H1 (cell line): ENCODE data around the gene DAAM1. TPM values are rescaled to one million over a fixed set of nuclear protein-coding genes. Genes with fewer than 3 reads are reported as not detected.

Source experiments
- CTCF ChIA-PET: fragments of 300-600 bp; sonication (Branson Sonifier 250); formaldehyde crosslinking; loops from one replicate; lab custom pipeline; 2021; ENCODE audit not compliant: partially characterized antibody; lab: Charles Lee
- POLR2A ChIA-PET: fragments of 300-600 bp; sonication (Branson Sonifier 250); formaldehyde crosslinking; loops from one replicate; lab custom pipeline; 2021; ENCODE audit warnings: inconsistent platforms; ENCODE audit not compliant: partially characterized antibody; lab: Charles Lee
- DNase-seq, 2 experiments: peaks; one replicate each; pipeline versions ENCODE4 v3.0.0 to v3.0.0-alpha.2; 2010 to 2022; ENCODE audit warnings: low spot score in 2 of 2, low read depth in 1 of 2, mixed read lengths in 1 of 2
- FAIRE-seq: peaks from 2 replicates; lab custom pipeline; 2011; peaks lifted over from hg19 to GRCh38; lab: Jason Lieb, UNC
- H2AFZ ChIP-seq: 2 replicates; pipeline ENCODE4 v1.8.1; 2012; ENCODE audit warnings: low read length, inconsistent platforms
- H2AK5ac ChIP-seq: 2 replicates; pipeline ENCODE4 v1.6.1; 2013; ENCODE audit warnings: low read depth, low read length
- H2BK120ac ChIP-seq: replicated peaks from 2 replicates; pipeline ENCODE3; 2013; ENCODE audit warnings: low read depth, low read length, inconsistent platforms
- H2BK12ac ChIP-seq: 2 replicates; pipeline ENCODE4 v1.6.1; 2013; ENCODE audit warnings: low read depth, low read length
- H2BK15ac ChIP-seq: 2 replicates; pipeline ENCODE4 v1.6.1; 2013; ENCODE audit warnings: low read length
- H2BK20ac ChIP-seq: 2 replicates; pipeline ENCODE4 v1.6.1; 2013; ENCODE audit warnings: low read length
- H2BK5ac ChIP-seq: 2 replicates; pipeline ENCODE4 v1.6.1; 2013; ENCODE audit warnings: low read depth, low read length
- H3K14ac ChIP-seq: 2 replicates; pipeline ENCODE4 v1.6.1; 2013; ENCODE audit warnings: inconsistent platforms; ENCODE audit not compliant: insufficient read length
- H3K18ac ChIP-seq: 2 replicates; pipeline ENCODE4 v1.6.1; 2013; ENCODE audit warnings: low read length; ENCODE audit errors: extremely low read depth
- H3K23ac ChIP-seq: 2 replicates; pipeline ENCODE4 v1.6.1; 2013; ENCODE audit warnings: inconsistent platforms; ENCODE audit not compliant: insufficient read length
- H3K23me2 ChIP-seq: 2 replicates; pipeline ENCODE4 v1.6.1; 2013; ENCODE audit warnings: low read depth, low read length
- H3K27ac ChIP-seq: 2 replicates; pipeline ENCODE4 v1.6.1; 2011; ENCODE audit warnings: low read depth, low read length, inconsistent platforms
- H3K27me3 ChIP-seq, 4 experiments: replicated peaks in 1 of 4; 1 replicate in 1 of 4; 2 replicates in 3 of 4; pipeline versions ENCODE4 v1.6.1 to v1.8.1; 2011 to 2013; ENCODE audit warnings: low read length in 3 of 4, mild to moderate bottlenecking in 3 of 4, inconsistent platforms in 2 of 4, mixed read lengths in 2 of 4, moderate library complexity in 1 of 4; ENCODE audit not compliant: control insufficient read depth in 3 of 4, insufficient read depth in 3 of 4; ENCODE audit errors: extremely low read depth in 1 of 4
- H3K36me3 ChIP-seq, 4 experiments: 2 replicates each; pipeline versions ENCODE4 v1.6.1 to v1.8.1; 2011 to 2013; ENCODE audit warnings: mild to moderate bottlenecking in 4 of 4, low read length in 3 of 4, moderate library complexity in 2 of 4, control low read depth in 1 of 4, inconsistent platforms in 1 of 4; ENCODE audit not compliant: insufficient read depth in 4 of 4, control insufficient read depth in 2 of 4
- H3K4ac ChIP-seq: replicated peaks from 2 replicates; pipeline ENCODE3; 2013; ENCODE audit warnings: low read length, low read depth, mixed read lengths, inconsistent platforms; ENCODE audit not compliant: insufficient read length
- H3K4me1 ChIP-seq, 4 experiments: replicated peaks in 1 of 4; 1 replicate in 1 of 4; 2 replicates in 3 of 4; pipeline versions ENCODE4 v1.6.1 to v1.8.1; 2011 to 2013; ENCODE audit warnings: low read length in 3 of 4, inconsistent platforms in 2 of 4, mixed read lengths in 1 of 4; ENCODE audit not compliant: insufficient read depth in 4 of 4, control insufficient read depth in 3 of 4
- H3K4me2 ChIP-seq, 2 experiments: 2 replicates each; pipeline versions ENCODE4 v1.6.1 to v1.8.1; 2011 to 2013; ENCODE audit warnings: low read depth in 2 of 2, low read length in 2 of 2, control low read depth in 1 of 2, inconsistent platforms in 1 of 2, mild to moderate bottlenecking in 1 of 2; ENCODE audit not compliant: insufficient read depth in 1 of 2
- H3K4me3 ChIP-seq, 4 experiments: fragments of 200-600, 300-600 bp in 1 of 4; sonication (generic), shearing (Covaris generic), sonication (Bioruptor Twin) in 1 of 4; 2 replicates each; pipeline versions ENCODE4 v1.5.1 to v1.8.1; 2011 to 2016; ENCODE audit warnings: low read length in 4 of 4, low read depth in 3 of 4, control low read depth in 2 of 4, inconsistent platforms in 2 of 4, mild to moderate bottlenecking in 2 of 4, mixed read lengths in 1 of 4, moderate library complexity in 1 of 4; ENCODE audit not compliant: insufficient read depth in 2 of 4; ENCODE audit errors: extremely low read depth in 1 of 4
- H3K56ac ChIP-seq: replicated peaks from 2 replicates; pipeline ENCODE3; 2013; ENCODE audit warnings: low read depth, mild to moderate bottlenecking, mixed read lengths, low read length, inconsistent platforms; ENCODE audit not compliant: insufficient read length
- H3K79me1 ChIP-seq: 2 replicates; pipeline ENCODE4 v1.6.1; 2013; ENCODE audit warnings: low read depth, low read length, control low read depth
- H3K79me2 ChIP-seq, 2 experiments: 2 replicates each; pipeline versions ENCODE4 v1.6.1 to v1.8.1; 2012 to 2013; ENCODE audit warnings: low read length in 2 of 2, mild to moderate bottlenecking in 2 of 2, inconsistent platforms in 1 of 2; ENCODE audit not compliant: insufficient read depth in 2 of 2, control insufficient read depth in 1 of 2
- H3K9ac ChIP-seq, 4 experiments: replicated peaks in 1 of 4; 1 replicate in 1 of 4; 2 replicates in 3 of 4; pipeline versions ENCODE4 v1.6.1 to v1.8.1; 2011 to 2013; ENCODE audit warnings: low read depth in 3 of 4, low read length in 3 of 4, control low read depth in 2 of 4, mild to moderate bottlenecking in 2 of 4, moderate library complexity in 2 of 4, inconsistent platforms in 1 of 4; ENCODE audit errors: extremely low read depth in 1 of 4
- H3K9me3 ChIP-seq, 2 experiments: 2 replicates each; pipeline versions ENCODE4 v1.6.1 to v1.8.1; 2012 to 2013; ENCODE audit warnings: mild to moderate bottlenecking in 2 of 2, moderate library complexity in 2 of 2, control low read depth in 1 of 2, inconsistent platforms in 1 of 2, low read depth in 1 of 2, low read length in 1 of 2, mixed read lengths in 1 of 2; ENCODE audit not compliant: insufficient read depth in 2 of 2
- H4K20me1 ChIP-seq, 2 experiments: replicated peaks in 1 of 2; 2 replicates each; pipeline versions ENCODE3 to v1.8.1; 2011 to 2013; ENCODE audit warnings: inconsistent platforms in 2 of 2, low read length in 2 of 2, mild to moderate bottlenecking in 1 of 2; ENCODE audit not compliant: insufficient read depth in 2 of 2, control insufficient read depth in 1 of 2
- H4K5ac ChIP-seq: 2 replicates; pipeline ENCODE4 v1.6.1; 2013; ENCODE audit warnings: low read length, low read depth, mixed read lengths, inconsistent platforms; ENCODE audit not compliant: insufficient read length
- H4K8ac ChIP-seq: 2 replicates; pipeline ENCODE4 v1.8.0; 2013; ENCODE audit warnings: mild to moderate bottlenecking, moderate library complexity, low read length, inconsistent platforms; ENCODE audit not compliant: insufficient read depth; ENCODE audit errors: extremely low read depth
- H4K91ac ChIP-seq: replicated peaks from 2 replicates; pipeline ENCODE3; 2013; ENCODE audit warnings: low read length, mixed read lengths, inconsistent platforms; ENCODE audit not compliant: insufficient read length
- GABPA ChIP-seq: IDR thresholded peaks from 2 replicates; pipeline ENCODE4 v1.6.1; 2011; ENCODE audit warnings: mild to moderate bottlenecking, low read length, moderate library complexity, borderline replicate concordance; ENCODE audit not compliant: insufficient read depth
- POLR2AphosphoS5 ChIP-seq: IDR thresholded peaks from 2 replicates; pipeline ENCODE4 v1.6.1; 2011; ENCODE audit warnings: low read depth, low read length
- SP1 ChIP-seq: IDR thresholded peaks from 2 replicates; pipeline ENCODE4 v1.6.1; 2011; ENCODE audit warnings: low read depth, low read length
- WGBS, 2 experiments: shearing (Covaris generic) in 1 of 2; methylation state at CpG; one replicate each; pipeline versions ENCODE4 v1.1.6 to v1.1.7; 2013 to 2015; ENCODE audit warnings: low lambda C conversion rate in 2 of 2, mixed read lengths in 2 of 2, inconsistent platforms in 1 of 2, low coverage in 1 of 2, missing lambda C conversion rate in 1 of 2; ENCODE audit not compliant: insufficient replicate concordance in 2 of 2, insufficient coverage in 1 of 2, insufficient read length in 1 of 2; ENCODE audit errors: extremely low coverage in 1 of 2, missing lambda C conversion rate in 1 of 2; 5-methylcytosine and 5-hydroxymethylcytosine counted together
- polyA plus RNA-seq, 7 experiments: library from polyadenylated mRNA; depleted of rRNA in 3 of 7; stranded (reverse) in 5 of 7; unstranded in 2 of 7; fragments of >200 nt in 5 of 7; fragments of 200-250 nt in 2 of 7; gene quantifications; 1 replicate in 5 of 7; 2 replicates in 1 of 7; 4 replicates in 1 of 7; pipeline versions ENCODE4 v1.2.1 to v1.2.3, GENCODE V29; 2011 to 2013; ENCODE audit warnings: missing spikeins in 2 of 7, mixed read lengths in 2 of 7
- total RNA-seq: library from RNA; stranded (reverse); fragmentation: NEBNext Ultra II Directional; extraction: Animal tissue kit (Norgen Biotek cat#: 25700); gene quantifications from 2 replicates; pipeline ENCODE4 v1.2.1, GENCODE V29; 2021

DAAM1 gene
- total and polyA plus RNA-seq, 2 of the 8 experiments (the other 6 are each of a cell fraction or from before 2014, with no cell fraction given) = 5.0 to 44.9 TPM

GRCh38 chr14:59208954-59209353 lies 20.5 kb downstream of the DAAM1 start:
- H2BK12ac ChIP-seq = no peak overlapping the region
- 100% methylated on average over 1 of the region's 1 CpG; no CpG with 5 or more reads in 1 of the 2 experiments for WGBS, 2 experiments

More at GRCh38 chr14:59208954-59209353, 20.5 kb downstream of the DAAM1 start:
- TF ChIP-seq POLR2AphosphoS5 = no peak
- no peak for TF ChIP-seq GABPA
- TF ChIP-seq SP1 = no peak
- Histone ChIP-seq H3K4ac (no peak overlapping the region), H4K8ac (no peak overlapping the region), H3K14ac (no peak overlapping the region), H3K18ac (no peak overlapping the region), H3K23ac (no peak overlapping the region), H2BK120ac (no peak overlapping the region), H2BK5ac (no peak overlapping the region), H3K36me3 (no peaks in the 10 kb centered on the region), H3K9ac (no peak overlapping the region), H3K27ac (no peak overlapping the region), H3K79me2 (no peaks in the 10 kb centered on the region; a peak in 1 of 4 replicates), H3K79me1 (0 out of 2 replicates have a peak, but pooled peaks cover 3% of the 10 kb centered on the region), H3K56ac (no peak overlapping the region), H3K9me3 (no peaks in the 10 kb centered on the region), H3K23me2 (no peaks in the 10 kb centered on the region), H4K91ac (no peak overlapping the region), H4K20me1 (no peaks in the 10 kb centered on the region), H4K5ac (no peak overlapping the region), H2AK5ac (no peak overlapping the region), H3K4me1 (peaks cover 0 to 8% (median 3%) of the 10 kb centered on the region in 4 experiments; a peak in 2 of 7 replicates), H2BK20ac (no peak overlapping the region), H2BK15ac (no peak overlapping the region), H3K4me2 (no peak overlapping the region), H3K4me3 (no peak overlapping the region), H2AFZ (no peak overlapping the region), H3K27me3 (no peaks in the 10 kb centered on the region)
- FAIRE-seq (no peak), DNase-seq (no peak)
- ChIA-PET POLR2A (no interaction called here), CTCF (no interaction called here)
